Heart right ventricle (tissue), 16 donors: ENCODE measurements around the gene PAK1. TPM values are rescaled to one million over a fixed set of nuclear protein-coding genes. Genes with fewer than 3 reads are reported as not detected.
A peak's percentile ranks its signal among the peaks of the same experiment; 100 is the strongest.

Experiments
- ATAC-seq, 8 donors: fragments of 200-7000 bp; cut with Tn5 transposase; one replicate each; pipeline ENCODE4 v1.9.1; 2020; ENCODE audit warnings: mild to moderate bottlenecking in 8 of 8, moderate library complexity in 8 of 8, moderate number of reproducible peaks in 1 of 8
- DNase-seq, 2 donors: peaks; one replicate each; pipeline ENCODE4 v3.0.0-alpha.2; 2020
- H3K27ac ChIP-seq, 10 donors: fragments of 200-600 bp; sonication (generic) in 2 of 10; one replicate each; pipeline versions ENCODE4 v1.5.0 to v1.8.0; 2020 to 2022; ENCODE audit warnings: mild to moderate bottlenecking in 3 of 10
- H3K27me3 ChIP-seq, 7 donors: fragments of 200-600 bp; one replicate each; pipeline ENCODE4 v1.8.0; 2021 to 2022; ENCODE audit warnings: mild to moderate bottlenecking in 2 of 7
- H3K36me3 ChIP-seq, 9 donors: fragments of 200-600 bp; sonication (generic) in 1 of 9; one replicate each; pipeline versions ENCODE4 v1.5.0 to v1.8.0; 2020 to 2022; ENCODE audit warnings: mild to moderate bottlenecking in 2 of 9
- H3K4me1 ChIP-seq, 9 donors: fragments of 200-600 bp; sonication (generic) in 1 of 9; one replicate each; pipeline versions ENCODE4 v1.5.0 to v1.8.0; 2020 to 2022; ENCODE audit warnings: mild to moderate bottlenecking in 4 of 9
- H3K4me3 ChIP-seq, 10 donors: fragments of 200-600 bp; sonication (generic) in 2 of 10; one replicate each; pipeline versions ENCODE4 v1.5.0 to v1.8.0; 2020 to 2022; ENCODE audit warnings: mild to moderate bottlenecking in 7 of 10, moderate library complexity in 2 of 10
- H3K9me3 ChIP-seq, 11 donors: fragments of 200-600 bp in 10 of 11; sonication (generic) in 2 of 11; one replicate each; pipeline versions ENCODE4 v1.5.0 to v1.8.0; 2013 to 2022; ENCODE audit warnings: mild to moderate bottlenecking in 2 of 11, control low read depth in 1 of 11, moderate library complexity in 1 of 11
- WGBS, 2 donors: extraction: QIAGEN DNeasy Blood & Tissue Kit; methylation state at CpG; one replicate each; pipeline ENCODE4 v1.1.7; 2013; ENCODE audit warnings: inconsistent platforms in 1 of 2; 5-methylcytosine and 5-hydroxymethylcytosine counted together
- intact Hi-C, 10 donors: fragments of 100-400 bp; cut with DNase I; formaldehyde crosslinking; loops; one replicate each; pipeline versions ENCODE4 v1.11.1 to v1.14.2; 2022
- polyA plus RNA-seq, 2 donors: library from polyadenylated mRNA; stranded (reverse); fragments of 200-250 nt; gene quantifications; one replicate each; pipeline ENCODE4 v1.2.3, GENCODE V29; 2013
- total RNA-seq, 10 donors: library from RNA; stranded (reverse); fragmentation: NEBNext Ultra II Directional in 3 of 10; extraction: Animal tissue kit (Norgen Biotek cat#: 25700) in 3 of 10; gene quantifications; one replicate each; pipeline versions ENCODE4 v1.2.1 to v1.2.4, GENCODE V29; 2021 to 2023
- TF ChIP-seq, protein P1 (sequence below), 9 donors: fragments of 200-600 bp; sonication (generic) in 2 of 9; IDR thresholded peaks; one replicate each; pipeline versions ENCODE4 v1.5.0 to v1.8.0; 2021 to 2022; ENCODE audit warnings: antibody characterized with exemption in 9 of 9, mild to moderate bottlenecking in 5 of 9, moderate library complexity in 1 of 9
- donor health status: Arrhythmogenic right ventricular cardiomyopathy.
- donor health status: ischemic (EF 13 %, LVEDD 7.1; RV severe dilation, severe dysfunction).
- donor health status: healthy with polysubstance abuse.
- donor health status: DM: no; HTN: yes; CAD: no.
- donor health status: DM: no; HTN: no; CAD: no.
- donor health status: ischemic (EF 25% LVEDD 6.9; RV normal size, moderate dysfunction).
- donor health status: ischemic (EF 25% LVEDD 5.7; RV mildly dilated, moderate dysfunction).
- donor health status: healthy.
- donor health status: DM: yes; HTN: yes; CAD: no.
- donor health status: Ischemic cardiomyopathy.
- donor health status: ischemic (EF 35%, LVEDD 5.7; RV mildly dilated, moderate dysfunction).
- donor health status: nonischemic (EF 11% LVEDD 7.7; RV severe dilation, severe dysfunction).
- donor health status: DM: yes; HTN: yes; CAD: no.
- donor health status: PGD.
- donor health status: ischemic (EF 29% LVEDD 5.4; RV normal size, mild dysfunction).
- donor health status: nonischemic (EF 23%, LVEDD 6.1; RV moderate dilation, normal function).

PAK1 gene
- total and polyA plus RNA-seq, 12 donors, result 2.4 to 17.7 (median 6.8) TPM

- ATAC-seq (no peak), DNase-seq (no peak)
- no peaks in the 10 kb centered on the region for H3K36me3 ChIP-seq
- intact Hi-C loops, result loop anchor here in 1 of 10 donors (10.0 kb wide), 1 partner anchor 63 kb away; no protein-coding TSS in a partner anchor
- TF ChIP-seq, protein P1, sequence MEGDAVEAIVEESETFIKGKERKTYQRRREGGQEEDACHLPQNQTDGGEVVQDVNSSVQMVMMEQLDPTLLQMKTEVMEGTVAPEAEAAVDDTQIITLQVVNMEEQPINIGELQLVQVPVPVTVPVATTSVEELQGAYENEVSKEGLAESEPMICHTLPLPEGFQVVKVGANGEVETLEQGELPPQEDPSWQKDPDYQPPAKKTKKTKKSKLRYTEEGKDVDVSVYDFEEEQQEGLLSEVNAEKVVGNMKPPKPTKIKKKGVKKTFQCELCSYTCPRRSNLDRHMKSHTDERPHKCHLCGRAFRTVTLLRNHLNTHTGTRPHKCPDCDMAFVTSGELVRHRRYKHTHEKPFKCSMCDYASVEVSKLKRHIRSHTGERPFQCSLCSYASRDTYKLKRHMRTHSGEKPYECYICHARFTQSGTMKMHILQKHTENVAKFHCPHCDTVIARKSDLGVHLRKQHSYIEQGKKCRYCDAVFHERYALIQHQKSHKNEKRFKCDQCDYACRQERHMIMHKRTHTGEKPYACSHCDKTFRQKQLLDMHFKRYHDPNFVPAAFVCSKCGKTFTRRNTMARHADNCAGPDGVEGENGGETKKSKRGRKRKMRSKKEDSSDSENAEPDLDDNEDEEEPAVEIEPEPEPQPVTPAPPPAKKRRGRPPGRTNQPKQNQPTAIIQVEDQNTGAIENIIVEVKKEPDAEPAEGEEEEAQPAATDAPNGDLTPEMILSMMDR (IDR thresholded peaks at IDR 0.05), result no peak
- WGBS, 2 donors, result 93 to 94% methylated on average over 2 of the region's 2 CpGs
- H3K9me3 ChIP-seq, result no peaks in the 10 kb centered on the region
- H3K27me3 ChIP-seq, result no peaks in the 10 kb centered on the region
- peak overlapping the region in 1 of 10 donors; percentile 5 for H3K27ac ChIP-seq
- peaks cover 0 to 40% (median 0%) of the 10 kb centered on the region in 9 donors for H3K4me1 ChIP-seq
- H3K4me3 ChIP-seq, result no peak overlapping the region
Observed at GRCh38 chr11:77448269-77448668, 25.6 kb downstream of the PAK1 start.

DNA sequence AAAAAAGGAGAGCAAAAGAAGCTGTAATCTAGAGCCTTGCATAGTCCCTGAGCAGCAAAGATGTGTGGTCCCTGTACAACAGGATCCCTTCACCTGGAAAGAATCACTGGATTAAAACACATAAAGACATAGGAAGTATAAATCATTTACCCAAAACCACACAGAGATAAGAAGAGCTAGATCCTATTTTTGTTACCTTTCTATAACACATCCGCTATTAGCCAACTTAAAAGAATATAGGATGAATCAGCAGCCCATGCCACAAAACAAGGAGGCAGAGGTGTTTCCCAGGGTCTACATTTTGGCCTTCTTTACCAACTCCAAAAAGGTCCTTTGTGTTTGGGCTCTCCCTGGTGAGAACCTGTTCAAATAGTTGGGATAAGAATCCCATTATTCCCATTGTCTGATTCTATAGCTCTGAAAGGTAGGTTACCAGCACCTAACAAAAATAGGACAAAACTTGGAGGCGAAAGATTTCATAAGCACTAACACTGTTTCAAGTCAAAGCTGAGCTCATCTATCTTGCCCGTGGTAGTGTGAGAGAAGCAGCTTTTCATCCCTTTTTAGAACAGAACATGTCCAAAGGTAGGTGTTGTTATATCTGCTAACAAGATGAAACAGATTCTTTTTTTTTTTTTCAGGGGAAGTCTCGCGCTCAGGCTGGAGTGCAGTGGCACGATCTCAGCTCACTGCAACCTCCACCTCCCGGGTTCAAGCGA, 26.8 kb downstream of the PAK1 start:
- H3K27ac ChIP-seq, result no peak overlapping the region
- H3K9me3 ChIP-seq, result no peaks in the 10 kb centered on the region
- DNase-seq (no peak), ATAC-seq (no peak)
- intact Hi-C loops, result loop anchor here in 1 of 10 donors (10.0 kb wide), 1 partner anchor 62 kb away; no protein-coding TSS in a partner anchor
- H3K4me1 ChIP-seq, result peaks cover 0 to 40% (median 0%) of the 10 kb centered on the region in 9 donors
- H3K4me3 ChIP-seq, result no peak overlapping the region
- TF ChIP-seq, protein P1 (IDR thresholded peaks at IDR 0.05), result no peak
- WGBS, 2 donors, result 83 to 92% methylated on average over 8 of the region's 8 CpGs
- H3K36me3 ChIP-seq, result no peaks in the 10 kb centered on the region
- no peaks in the 10 kb centered on the region for H3K27me3 ChIP-seq

GRCh38 chr11:77444261-77444660, 29.6 kb downstream of the PAK1 start:
- Histone ChIP-seq H3K36me3 (no peaks in the 10 kb centered on the region), H3K4me3 (no peak overlapping the region), H3K9me3 (no peaks in the 10 kb centered on the region), H3K27me3 (no peaks in the 10 kb centered on the region), H3K4me1 (peaks cover 0 to 25% (median 0%) of the 10 kb centered on the region in 9 donors), H3K27ac (no peak overlapping the region)
- TF ChIP-seq, protein P1 (IDR thresholded peaks at IDR 0.05), result no peak
- DNase-seq (no peak), ATAC-seq (no peak)
- WGBS, 2 donors, result 87 to 89% methylated on average over 7 of the region's 7 CpGs
- intact Hi-C loops, result loop anchor here in 1 of 10 donors (10.0 kb wide), 1 partner anchor 59 kb away; no protein-coding TSS in a partner anchor

DNA sequence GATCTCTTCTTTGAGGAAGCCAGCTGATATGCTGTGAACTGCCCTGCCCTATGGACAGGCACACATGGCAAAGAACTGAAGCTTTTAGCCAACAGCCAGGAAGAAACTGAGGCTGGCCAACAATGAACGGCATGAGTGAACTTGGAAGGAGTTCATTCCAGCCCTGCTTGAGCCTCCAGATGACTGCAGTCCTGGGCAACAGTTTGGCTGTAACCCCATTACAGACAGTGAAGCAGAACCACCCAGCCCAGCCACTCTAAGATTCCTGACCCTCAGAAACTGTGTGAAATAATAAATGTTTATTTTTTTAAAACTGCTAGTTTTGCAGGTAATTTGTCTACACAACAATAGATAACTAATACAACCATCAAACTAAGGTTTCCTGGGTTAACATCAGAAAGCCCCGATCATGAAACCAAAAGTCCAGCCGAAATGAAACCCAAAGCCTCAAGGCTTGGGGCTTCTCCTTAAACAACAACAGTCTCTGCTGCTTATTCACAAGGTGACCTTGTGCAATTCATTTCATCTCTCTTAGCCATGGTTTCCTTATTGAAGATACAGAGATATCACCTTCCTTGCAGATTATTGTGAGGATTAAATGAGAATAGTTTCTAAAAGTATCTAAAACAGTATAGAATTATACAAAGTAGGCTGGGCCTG, 31.4 kb downstream of the PAK1 start:
- H3K27ac ChIP-seq, result no peak overlapping the region
- no peaks in the 10 kb centered on the region for H3K36me3 ChIP-seq
- ATAC-seq (no peak), DNase-seq (no peak)
- 89 to 91% methylated on average over 3 of the region's 3 CpGs for WGBS, 2 donors
- H3K4me3 ChIP-seq, result no peak overlapping the region
- peaks cover 0 to 18% (median 0%) of the 10 kb centered on the region in 9 donors for H3K4me1 ChIP-seq
- H3K27me3 ChIP-seq, result no peaks in the 10 kb centered on the region
- H3K9me3 ChIP-seq, result no peaks in the 10 kb centered on the region
- TF ChIP-seq, protein P1 (IDR thresholded peaks at IDR 0.05), result no peak
- intact Hi-C loops, result loop anchor here in 1 of 10 donors (10.0 kb wide), 1 partner anchor 58 kb away; no protein-coding TSS in a partner anchor
